CD14-positive monocyte (primary cell): ENCODE results near the gene RAP1B. TPM values are rescaled to one million over a fixed set of nuclear protein-coding genes. Genes with fewer than 3 reads are reported as not detected.

Experiments used
- DNase-seq, 3 donors: peaks; one replicate each; pipeline ENCODE4 v3.0.0-alpha.2; 2011 to 2022
- H2AFZ ChIP-seq: 2 replicates; pipeline ENCODE4 v1.6.0; 2012; ENCODE audit warnings: mild to moderate bottlenecking, low read depth, low read length, inconsistent platforms; ENCODE audit not compliant: insufficient read depth, poor library complexity, severe bottlenecking
- H3K27ac ChIP-seq, 2 donors: 1 replicate in 1 of 2; 2 replicates in 1 of 2; pipeline ENCODE4 v1.5.1; 2012 to 2013; ENCODE audit warnings: low read length in 2 of 2, control low read depth in 1 of 2, inconsistent platforms in 1 of 2, low read depth in 1 of 2, mild to moderate bottlenecking in 1 of 2
- H3K27me3 ChIP-seq, 2 donors: one replicate each; pipeline versions ENCODE4 v1.6.0 to v1.6.1; 2011 to 2013; ENCODE audit warnings: low read length in 2 of 2; ENCODE audit not compliant: control insufficient read depth in 2 of 2, insufficient read depth in 2 of 2
- H3K36me3 ChIP-seq, 2 donors: replicated peaks in 1 of 2; 1 replicate in 1 of 2; 2 replicates in 1 of 2; pipeline versions ENCODE4 v1.5.1 to v1.6.1; 2012 to 2013; ENCODE audit warnings: low read length in 2 of 2, control low read depth in 1 of 2, inconsistent platforms in 1 of 2, mild to moderate bottlenecking in 1 of 2; ENCODE audit not compliant: insufficient read depth in 2 of 2, control insufficient read depth in 1 of 2
- H3K4me1 ChIP-seq, 2 donors: 1 replicate in 1 of 2; 2 replicates in 1 of 2; pipeline versions ENCODE4 v1.5.1 to v1.6.1; 2012 to 2013; ENCODE audit warnings: low read length in 2 of 2, control low read depth in 1 of 2, inconsistent platforms in 1 of 2, mild to moderate bottlenecking in 1 of 2, moderate library complexity in 1 of 2; ENCODE audit not compliant: insufficient read depth in 2 of 2, control insufficient read depth in 1 of 2
- H3K4me2 ChIP-seq: replicated peaks from 2 replicates; pipeline ENCODE3; 2012; ENCODE audit warnings: low read length, moderate library complexity, mild to moderate bottlenecking; ENCODE audit not compliant: poor library complexity, severe bottlenecking; ENCODE audit errors: extremely low read depth
- H3K4me3 ChIP-seq, 3 experiments: fragments of 200-600 bp in 1 of 3; sonication (generic) in 1 of 3; replicated peaks in 1 of 3; 1 replicate in 2 of 3; 2 replicates in 1 of 3; pipeline ENCODE4 v1.5.1; 2011 to 2013; ENCODE audit warnings: low read length in 3 of 3, mild to moderate bottlenecking in 3 of 3, control low read depth in 2 of 3, low read depth in 2 of 3, inconsistent platforms in 1 of 3, moderate library complexity in 1 of 3
- H3K79me2 ChIP-seq: 2 replicates; pipeline ENCODE4 v1.6.0; 2012; ENCODE audit warnings: mild to moderate bottlenecking, control low read depth, inconsistent platforms, low read length, moderate library complexity; ENCODE audit not compliant: insufficient read depth
- H3K9ac ChIP-seq: 2 replicates; pipeline ENCODE4 v1.6.0; 2017; ENCODE audit warnings: low read length, mild to moderate bottlenecking; ENCODE audit not compliant: insufficient read depth, poor library complexity, severe bottlenecking
- H3K9me3 ChIP-seq, 2 donors: replicated peaks in 1 of 2; 1 replicate in 1 of 2; 2 replicates in 1 of 2; pipeline versions ENCODE4 v1.5.1 to v1.6.1; 2012 to 2013; ENCODE audit warnings: low read length in 2 of 2, control low read depth in 1 of 2; ENCODE audit not compliant: control insufficient read depth in 1 of 2, insufficient read depth in 1 of 2
- H4K20me1 ChIP-seq: 2 replicates; pipeline ENCODE4 v1.6.0; 2012; ENCODE audit warnings: mild to moderate bottlenecking, low read length, control low read depth, moderate library complexity; ENCODE audit not compliant: insufficient read depth
- H3K27ac Mint-ChIP-seq, 7 donors: one replicate each; pipeline ENCODE4 v1.8.0; 2020; ENCODE audit warnings: mild to moderate bottlenecking in 7 of 7, mixed read lengths in 7 of 7, moderate library complexity in 6 of 7, inconsistent platforms in 2 of 7
- H3K27me3 Mint-ChIP-seq, 3 donors: one replicate each; pipeline ENCODE4 v1.8.0; 2021 to 2022; ENCODE audit warnings: low read depth in 3 of 3, mild to moderate bottlenecking in 3 of 3, mixed read lengths in 3 of 3, moderate library complexity in 3 of 3, inconsistent platforms in 1 of 3
- H3K36me3 Mint-ChIP-seq, 2 donors: one replicate each; pipeline ENCODE4 v1.8.0; 2020; ENCODE audit warnings: mixed read lengths in 2 of 2, inconsistent platforms in 1 of 2, mild to moderate bottlenecking in 1 of 2
- H3K4me1 Mint-ChIP-seq: one replicate; pipeline ENCODE4 v1.8.0; 2020; ENCODE audit warnings: mild to moderate bottlenecking, mixed read lengths
- H3K4me3 Mint-ChIP-seq, 2 donors: one replicate each; pipeline ENCODE4 v1.8.0; 2020; ENCODE audit warnings: mild to moderate bottlenecking in 2 of 2, mixed read lengths in 2 of 2, moderate library complexity in 1 of 2
- H3K9me3 Mint-ChIP-seq, 7 donors: one replicate each; pipeline ENCODE4 v1.8.0; 2020 to 2022; ENCODE audit warnings: mixed read lengths in 7 of 7, mild to moderate bottlenecking in 6 of 7, moderate library complexity in 6 of 7, inconsistent platforms in 2 of 7
- CTCF ChIP-seq: fragments of 200-600 bp; IDR thresholded peaks from one replicate; pipeline ENCODE4 v1.8.0; 2022; ENCODE audit warnings: antibody characterized with exemption, mild to moderate bottlenecking
- WGBS: methylation state at CpG from one replicate; pipeline ENCODE4 v1.1.5; 2013; ENCODE audit warnings: missing lambda C conversion rate; ENCODE audit not compliant: insufficient coverage; 5-methylcytosine and 5-hydroxymethylcytosine counted together
- intact Hi-C, 2 donors: fragments of 100-400 bp; cut with micrococcal nuclease; formaldehyde crosslinking; loops; one replicate each; pipeline versions ENCODE4 v1.15.0 to v1.15.1; 2023
- polyA plus RNA-seq, 3 donors: library from polyadenylated mRNA; depleted of rRNA in 1 of 3; unstranded in 2 of 3; stranded (reverse) in 1 of 3; fragments of 300-500 nt in 2 of 3; fragments of >200 nt in 1 of 3; fragmentation: Illumina TruSeq in 2 of 3; gene quantifications; 1 replicate in 2 of 3; 2 replicates in 1 of 3; pipeline ENCODE4 v1.2.3, GENCODE V29; 2012 to 2021

Gene RAP1B
- polyA plus RNA-seq, 3 donors, result 153 to 543 (median 461) TPM

- no peaks in the 10 kb centered on the region for H4K20me1 ChIP-seq
- Mint-ChIP-seq H3K9me3 (peaks cover 0 to 7% (median 0%) of the 10 kb centered on the region in 7 donors), H3K4me3 (no peak overlapping the region), H3K27me3 (peaks cover 0 to 4% (median 0%) of the 10 kb centered on the region in 3 donors), H3K36me3 (no peaks in the 10 kb centered on the region), H3K27ac (no peak overlapping the region), H3K4me1 (peaks cover 4% of the 10 kb centered on the region)
- H2AFZ ChIP-seq, result no peak overlapping the region
- no peak for DNase-seq
- H3K27me3 ChIP-seq, result no peaks in the 10 kb centered on the region
- H3K79me2 ChIP-seq, result no peaks in the 10 kb centered on the region
- no peak overlapping the region for H3K4me2 ChIP-seq
- H3K27ac ChIP-seq, result no peak overlapping the region
- intact Hi-C loops, result no loop called here
- no peaks in the 10 kb centered on the region for H3K4me1 ChIP-seq
- H3K4me3 ChIP-seq, result no peak overlapping the region
- no CpG with 5 or more reads among the region's 3 CpGs for WGBS
- TF ChIP-seq CTCF, result no peak
- no peaks in the 10 kb centered on the region for H3K9me3 ChIP-seq
- H3K36me3 ChIP-seq, result no peaks in the 10 kb centered on the region
- no peak overlapping the region for H3K9ac ChIP-seq
These were observed 41.7 kb upstream of the RAP1B start for GRCh38 chr12:68568922-68569569.

GRCh38 chr12:68572661-68573060 is 38.0 kb upstream of the RAP1B start:
- H3K4me3 Mint-ChIP-seq, result no peak overlapping the region
- H3K27ac Mint-ChIP-seq, result no peak overlapping the region
- no peaks in the 10 kb centered on the region for H3K36me3 ChIP-seq
- peaks cover 2% of the 10 kb centered on the region for H3K4me1 Mint-ChIP-seq
- no peak overlapping the region for H3K4me2 ChIP-seq
- peak overlapping the region; percentile 10 for H2AFZ ChIP-seq
- H3K9me3 Mint-ChIP-seq, result peaks cover 0 to 7% (median 0%) of the 10 kb centered on the region in 7 donors
- no peaks in the 10 kb centered on the region for H3K36me3 Mint-ChIP-seq
- intact Hi-C loops, result no loop called here
- no CpG with 5 or more reads among the region's 2 CpGs for WGBS
- H3K27me3 ChIP-seq, result no peaks in the 10 kb centered on the region
- no peaks in the 10 kb centered on the region for H3K9me3 ChIP-seq
- peaks cover 0 to 2% (median 0%) of the 10 kb centered on the region in 3 donors for H3K27me3 Mint-ChIP-seq
- no peaks in the 10 kb centered on the region for H4K20me1 ChIP-seq
- no peaks in the 10 kb centered on the region for H3K4me1 ChIP-seq
- no peak for TF ChIP-seq CTCF
- H3K4me3 ChIP-seq, result no peak overlapping the region
- no peaks in the 10 kb centered on the region for H3K79me2 ChIP-seq
- H3K9ac ChIP-seq, result no peak overlapping the region
- DNase-seq, result no peak
- no peak overlapping the region for H3K27ac ChIP-seq
